MM.1S (cell line): Measurements from ENCODE around the gene GRIN3B.

Experiments
- CTCF ChIP-seq: fragments of 300-600 bp; sonication (generic); IDR thresholded peaks from 2 replicates; pipeline ENCODE4 v1.5.1; 2016; ENCODE audit warnings: antibody characterized with exemption, low read length, mixed read lengths
- EZH2phosphoT487 ChIP-seq: fragments of 300-600 bp; sonication (generic); IDR thresholded peaks from 2 replicates; pipeline ENCODE4 v1.6.1; 2018; ENCODE audit warnings: antibody characterized with exemption, low read length

DNA sequence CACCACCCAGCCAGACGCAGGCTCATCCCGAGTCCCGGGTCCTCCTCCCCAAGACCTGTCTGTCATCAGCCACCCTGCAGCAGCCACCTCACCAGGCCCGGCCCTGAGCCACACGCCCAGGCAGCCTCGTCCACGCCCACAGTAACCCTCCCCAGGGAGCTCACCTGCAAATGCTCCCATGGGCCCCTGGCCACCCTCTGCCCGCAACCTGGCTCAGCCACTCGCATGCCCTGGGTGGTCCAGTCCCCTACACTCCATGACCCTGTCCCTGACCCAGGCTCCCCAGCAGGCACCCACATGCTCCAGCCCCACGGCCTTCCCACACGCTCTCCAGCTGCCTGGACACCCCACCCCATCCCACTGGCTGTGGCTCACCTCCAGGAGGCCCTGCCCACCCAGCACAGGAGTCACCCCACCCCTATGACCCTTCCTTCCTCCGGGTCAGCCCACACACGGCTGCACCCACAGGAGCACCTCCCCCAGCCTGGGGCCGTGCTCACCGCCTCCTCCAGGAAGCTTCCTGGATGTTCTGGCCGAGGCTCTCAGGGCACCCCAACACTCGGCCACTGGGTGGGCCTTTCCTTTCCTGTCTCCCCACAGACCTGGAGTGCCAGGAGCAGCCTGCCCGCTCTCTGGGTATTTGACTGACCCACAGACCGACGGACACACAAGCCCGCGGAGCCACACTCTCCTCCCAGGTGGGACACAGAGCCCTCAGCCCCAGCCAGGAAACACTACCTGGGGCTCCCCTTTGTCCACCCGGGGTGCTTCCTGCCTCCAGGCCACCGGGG lies 17.1 kb downstream of the GRIN3B start:
- no peak for TF ChIP-seq CTCF
- no peak for TF ChIP-seq EZH2phosphoT487
